H1 (cell line): Measurements from ENCODE around the gene TGFBRAP1. TPM values are rescaled to one million over a fixed set of nuclear protein-coding genes. Genes with fewer than 3 reads are reported as not detected.

Experiments
- HDAC6 ChIP-seq: IDR thresholded peaks from one replicate; pipeline ENCODE4 v1.7.1; 2012; ENCODE audit warnings: low read depth, mild to moderate bottlenecking, inconsistent platforms, low read length, moderate library complexity
- MAFK ChIP-seq: IDR thresholded peaks from 2 replicates; pipeline ENCODE4 v1.6.1; 2012; ENCODE audit warnings: low read depth, mild to moderate bottlenecking, improper control_type of control experiment, low read length
- RAD21 ChIP-seq, 2 experiments: IDR thresholded peaks in 1 of 2; conservative IDR thresholded peaks in 1 of 2; 2 replicates each; pipeline ENCODE4 v1.6.1; 2011; ENCODE audit warnings: low read depth in 2 of 2, low read length in 2 of 2, improper control_type of control experiment in 1 of 2, inconsistent platforms in 1 of 2, mild to moderate bottlenecking in 1 of 2, moderate library complexity in 1 of 2
- RNF2 ChIP-seq: fragments of 200-900, 300-1000 bp; sonication (generic); IDR thresholded peaks from 2 replicates; pipeline ENCODE4 v1.7.1; 2016; ENCODE audit warnings: borderline replicate concordance, low read depth, mild to moderate bottlenecking, antibody characterized with exemption, low read length; ENCODE audit not compliant: poor library complexity, severe bottlenecking; ENCODE audit errors: missing control alignments
- polyA plus RNA-seq, 7 experiments: library from polyadenylated mRNA; depleted of rRNA in 3 of 7; stranded (reverse) in 5 of 7; unstranded in 2 of 7; fragments of >200 nt in 5 of 7; fragments of 200-250 nt in 2 of 7; gene quantifications; 1 replicate in 5 of 7; 2 replicates in 1 of 7; 4 replicates in 1 of 7; pipeline versions ENCODE4 v1.2.1 to v1.2.3, GENCODE V29; 2011 to 2013; ENCODE audit warnings: missing spikeins in 2 of 7, mixed read lengths in 2 of 7
- total RNA-seq: library from RNA; stranded (reverse); fragmentation: NEBNext Ultra II Directional; extraction: Animal tissue kit (Norgen Biotek cat#: 25700); gene quantifications from 2 replicates; pipeline ENCODE4 v1.2.1, GENCODE V29; 2021

TGFBRAP1 gene
- total and polyA plus RNA-seq, 2 of the 8 experiments (the other 6 are each of a cell fraction or from before 2014, with no cell fraction given): 11.2 to 20.2 TPM

GRCh38 chr2:105371156-105371555 is 41.6 kb upstream of the TGFBRAP1 start (continued):
- no peak for TF ChIP-seq HDAC6
- TF ChIP-seq MAFK: no peak
- no peak for TF ChIP-seq RAD21 (IDR thresholded peaks at IDR 0.05 in 1 of 2, conservative IDR thresholded peaks at IDR 0.05 in 1 of 2; ENCODE audit: low read depth in 2 of 2, low read length in 2 of 2)
- TF ChIP-seq RNF2: no peak
